HEK293 (cell line): ENCODE data around the gene YJU2.

ENCODE experiments used
- SCRT1 ChIP-seq: fragments of 450-650 bp; formaldehyde crosslinking; IDR thresholded peaks from 2 replicates; pipeline ENCODE4 v1.5.1; 2016; ENCODE audit warnings: missing biosample characterization, missing genetic modification characterization, borderline replicate concordance
- TCF7L2 ChIP-seq: IDR thresholded peaks from 2 replicates; pipeline ENCODE4 v1.6.1; 2011; ENCODE audit warnings: low read depth, mild to moderate bottlenecking, inconsistent platforms, low read length, moderate library complexity, borderline replicate concordance
- ZNF274 ChIP-seq, 2 experiments: fragments of 200-500 bp in 1 of 2; fragments of 450-650 bp in 1 of 2; sonication (Bioruptor generic) in 1 of 2; formaldehyde crosslinking in 1 of 2; IDR thresholded peaks; 2 replicates each; pipeline versions ENCODE4 v1.5.1 to v1.6.1; 2014 to 2016; ENCODE audit warnings: borderline replicate concordance in 1 of 2, inconsistent platforms in 1 of 2, low read length in 1 of 2, missing biosample characterization in 1 of 2, missing genetic modification characterization in 1 of 2
- ZNF292 ChIP-seq: fragments of 450-650 bp; formaldehyde crosslinking; IDR thresholded peaks from 2 replicates; pipeline ENCODE4 v1.5.1; 2016; ENCODE audit warnings: low read depth, missing biosample characterization, missing genetic modification characterization, borderline replicate concordance
- TF ChIP-seq, protein P1 (sequence below): fragments of 450-650 bp; formaldehyde crosslinking; IDR thresholded peaks from 2 replicates; pipeline ENCODE4 v1.5.1; 2016; ENCODE audit warnings: missing biosample characterization, missing genetic modification characterization

DNA sequence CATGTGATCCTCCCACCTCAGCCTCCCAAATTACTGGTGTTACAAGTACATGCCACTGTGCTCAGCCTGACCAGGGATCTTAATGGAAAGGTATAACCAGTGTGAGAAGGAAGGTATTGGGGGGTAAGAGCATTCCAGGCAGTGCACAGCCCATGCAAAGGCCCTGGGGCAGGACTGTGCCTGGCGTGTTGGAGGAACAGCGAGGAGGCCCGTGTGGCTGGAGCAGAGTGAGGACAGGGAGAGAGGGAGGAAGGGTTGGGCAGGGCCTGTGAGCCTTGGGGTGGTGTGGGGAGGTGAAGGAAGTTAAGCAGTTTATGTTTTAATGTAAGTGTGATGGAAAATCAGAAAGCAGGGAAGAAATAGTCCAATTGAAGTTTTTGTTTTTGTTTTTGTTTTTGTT is 53.7 kb downstream of the YJU2 start:
- TF ChIP-seq SCRT1 (tag by site-specific recombination) (no peak), ZNF274 (IDR thresholded peaks at IDR 0.05; ENCODE audit: low read length) (no peak), ZNF274 (tag by site-specific recombination; IDR thresholded peaks at IDR 0.05; ENCODE audit: borderline replicate concordance) (no peak), ZNF292 (tag by site-specific recombination) (no peak), TCF7L2 (no peak)
- TF ChIP-seq, protein P1, sequence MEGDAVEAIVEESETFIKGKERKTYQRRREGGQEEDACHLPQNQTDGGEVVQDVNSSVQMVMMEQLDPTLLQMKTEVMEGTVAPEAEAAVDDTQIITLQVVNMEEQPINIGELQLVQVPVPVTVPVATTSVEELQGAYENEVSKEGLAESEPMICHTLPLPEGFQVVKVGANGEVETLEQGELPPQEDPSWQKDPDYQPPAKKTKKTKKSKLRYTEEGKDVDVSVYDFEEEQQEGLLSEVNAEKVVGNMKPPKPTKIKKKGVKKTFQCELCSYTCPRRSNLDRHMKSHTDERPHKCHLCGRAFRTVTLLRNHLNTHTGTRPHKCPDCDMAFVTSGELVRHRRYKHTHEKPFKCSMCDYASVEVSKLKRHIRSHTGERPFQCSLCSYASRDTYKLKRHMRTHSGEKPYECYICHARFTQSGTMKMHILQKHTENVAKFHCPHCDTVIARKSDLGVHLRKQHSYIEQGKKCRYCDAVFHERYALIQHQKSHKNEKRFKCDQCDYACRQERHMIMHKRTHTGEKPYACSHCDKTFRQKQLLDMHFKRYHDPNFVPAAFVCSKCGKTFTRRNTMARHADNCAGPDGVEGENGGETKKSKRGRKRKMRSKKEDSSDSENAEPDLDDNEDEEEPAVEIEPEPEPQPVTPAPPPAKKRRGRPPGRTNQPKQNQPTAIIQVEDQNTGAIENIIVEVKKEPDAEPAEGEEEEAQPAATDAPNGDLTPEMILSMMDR: no peak
